ENCODE measurements around the gene ARHGAP8. TPM values are rescaled to one million over a fixed set of nuclear protein-coding genes. Genes with fewer than 3 reads are reported as not detected.
"Not testable (repeated sequence)": the region's sequence is repeated elsewhere in the genome, so short reads cannot be mapped to it uniquely, and the experiment has no call there.

The ARHGAP8 gene
- total RNA-seq, 3 donors from 2014 or later, result 25.0 to 74.6 (median 43.7) TPM

GRCh38 chr22:44743247-44743646, 9.1 kb upstream of the ARHGAP8 start:
- intact Hi-C loops (cut with DNase I, micrococcal nuclease), result no loop called here
- peaks cover 21% of the 10 kb centered on the region for H3K4me1 ChIP-seq (ENCODE audit: low read depth)
- no peak for TF ChIP-seq CTCF (IDR thresholded peaks at IDR 0.05)
- ATAC-seq, result no peak
- H3K9me3 ChIP-seq, result no peaks in the 10 kb centered on the region
- H3K36me3 ChIP-seq (ENCODE audit: low read depth), result no peaks in the 10 kb centered on the region
- DNase-seq, result peak in 2 of 3 donors; percentile 54 to 59
- H3K4me3 ChIP-seq, result no peak overlapping the region

- ATAC-seq (no peak), DNase-seq (no peak)
- Histone ChIP-seq H3K36me3 (ENCODE audit: low read depth) (no peaks in the 10 kb centered on the region), H3K9me3 (no peaks in the 10 kb centered on the region), H3K4me3 (no peak overlapping the region), H3K4me1 (ENCODE audit: low read depth) (peaks cover 21% of the 10 kb centered on the region)
- no peak for TF ChIP-seq CTCF (IDR thresholded peaks at IDR 0.05)
- intact Hi-C loops (cut with DNase I, micrococcal nuclease), result no loop called here
Observed at GRCh38 chr22:44743804-44744211, 8.6 kb upstream of the ARHGAP8 start.

- Histone ChIP-seq H3K4me3 (no peak overlapping the region), H3K4me1 (ENCODE audit: low read depth) (peaks cover 25% of the 10 kb centered on the region), H3K36me3 (ENCODE audit: low read depth) (no peaks in the 10 kb centered on the region), H3K9me3 (no peaks in the 10 kb centered on the region)
- ATAC-seq, result peak; percentile 20
- no peak for DNase-seq
- TF ChIP-seq CTCF (IDR thresholded peaks at IDR 0.05), result no peak
- intact Hi-C loops (cut with DNase I, micrococcal nuclease), result no loop called here
Observed at GRCh38 chr22:44745853-44746789, 6.3 kb upstream of the ARHGAP8 start.

GRCh38 chr22:44747784-44748127, 4.6 kb upstream of the ARHGAP8 start:
- peaks cover 31% of the 10 kb centered on the region for H3K4me1 ChIP-seq (ENCODE audit: low read depth)
- DNase-seq; H3K4me3 ChIP-seq; H3K36me3 ChIP-seq (ENCODE audit: low read depth); H3K9me3 ChIP-seq; ATAC-seq; intact Hi-C loops (cut with DNase I, micrococcal nuclease): not testable (repeated sequence)

GRCh38 chr22:44748524-44748923, 3.9 kb upstream of the ARHGAP8 start:
- H3K4me1 ChIP-seq (ENCODE audit: low read depth), result peaks cover 32% of the 10 kb centered on the region
- intact Hi-C loops (cut with DNase I, micrococcal nuclease), result no loop called here
- ATAC-seq, result no peak

More at GRCh38 chr22:44748524-44748923, 3.9 kb upstream of the ARHGAP8 start:
- H3K4me3 ChIP-seq, result no peak overlapping the region
- no peak for TF ChIP-seq CTCF (IDR thresholded peaks at IDR 0.05)
- H3K36me3 ChIP-seq (ENCODE audit: low read depth), result no peaks in the 10 kb centered on the region
- H3K9me3 ChIP-seq, result no peaks in the 10 kb centered on the region
- peak in 2 of 3 donors; percentile 20 to 24 for DNase-seq
